SK-N-SH treated with all-trans-retinoic acid at 6 μM for 48 hours (cell line): ENCODE data around the gene CCDC107.

Experiments used
- ARNTL ChIP-seq: fragments of 450-650 bp; formaldehyde crosslinking; IDR thresholded peaks from 2 replicates; pipeline ENCODE4 v1.5.0; 2020; ENCODE audit warnings: low read depth, mild to moderate bottlenecking, moderate library complexity, borderline replicate concordance
- CREB5 ChIP-seq: fragments of 250-450 bp; sonication (Bioruptor Pico); IDR thresholded peaks from 2 replicates; pipeline ENCODE4 v1.5.1; 2020; ENCODE audit warnings: low read depth, mild to moderate bottlenecking, moderate library complexity
- CSRNP3 ChIP-seq: fragments of 250-450 bp; sonication (Bioruptor Pico); IDR thresholded peaks from 2 replicates; pipeline ENCODE4 v1.5.1; 2021; ENCODE audit warnings: mild to moderate bottlenecking, moderate library complexity
- POU6F1 ChIP-seq: fragments of 250-450 bp; sonication (Bioruptor Pico); IDR thresholded peaks from 2 replicates; pipeline ENCODE4 v1.8.0; 2021; ENCODE audit warnings: low read depth, mild to moderate bottlenecking, moderate library complexity, borderline replicate concordance
- PPARA ChIP-seq: fragments of 250-450 bp; sonication (Bioruptor Pico); IDR thresholded peaks from 2 replicates; pipeline ENCODE4 v1.5.0; 2020; ENCODE audit warnings: mild to moderate bottlenecking, borderline replicate concordance
- SNAI2 ChIP-seq: fragments of 250-450 bp; sonication (Bioruptor Pico); IDR thresholded peaks from 2 replicates; pipeline ENCODE4 v1.5.0; 2020; ENCODE audit warnings: mild to moderate bottlenecking, moderate library complexity
- TOX ChIP-seq: fragments of 250-450 bp; sonication (Bioruptor Pico); IDR thresholded peaks from 2 replicates; pipeline ENCODE4 v1.8.0; 2021; ENCODE audit warnings: mild to moderate bottlenecking, moderate library complexity, borderline replicate concordance
- TSHZ2 ChIP-seq: fragments of 250-450 bp; sonication (Bioruptor Pico); IDR thresholded peaks from 2 replicates; pipeline ENCODE4 v1.5.0; 2020; ENCODE audit warnings: mild to moderate bottlenecking, moderate library complexity
- TF ChIP-seq, protein P1 (sequence below): fragments of 250-450 bp; sonication (Bioruptor Pico); IDR thresholded peaks from 2 replicates; pipeline ENCODE4 v1.8.0; 2020; ENCODE audit warnings: mild to moderate bottlenecking, moderate library complexity, borderline replicate concordance

DNA sequence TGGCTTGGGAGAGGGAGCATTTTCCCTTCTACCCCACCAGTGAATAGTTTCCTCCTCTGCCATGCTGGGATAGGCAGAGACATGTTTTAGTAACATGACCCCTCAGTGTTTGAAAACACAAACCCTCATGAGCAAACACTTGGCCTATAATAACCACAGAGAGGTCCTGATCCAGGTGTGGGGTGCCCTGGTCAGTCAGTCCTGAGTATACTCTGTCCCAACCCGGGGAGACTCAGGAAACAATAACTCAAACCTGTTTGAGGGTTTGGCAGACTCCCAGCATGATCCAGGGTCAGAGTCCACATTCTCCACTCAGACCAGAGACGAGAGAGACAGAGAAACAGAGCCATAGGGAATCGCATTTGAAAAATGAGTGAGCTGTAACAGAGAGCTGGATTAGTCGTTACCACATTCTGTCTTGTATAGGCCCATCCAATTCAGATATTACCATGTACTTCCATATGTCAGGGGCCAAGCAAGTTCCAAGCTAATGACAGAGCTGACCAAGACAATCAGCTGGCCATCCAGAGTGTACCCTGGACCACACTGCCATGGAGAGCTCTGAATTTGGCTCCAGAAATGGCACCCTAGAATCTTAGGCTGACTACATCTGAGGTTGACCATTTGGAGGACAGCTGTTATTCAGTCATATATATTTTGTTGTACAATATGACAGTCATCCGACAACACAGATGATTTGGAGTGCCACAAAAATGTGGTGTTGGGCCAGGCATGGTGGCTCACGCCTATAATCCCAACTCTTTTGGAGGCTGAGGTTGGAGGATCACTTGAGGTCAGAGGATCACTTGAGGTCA, 11.4 kb downstream of the CCDC107 start:
- no peak for TF ChIP-seq TOX (CRISPR knock-in tag)
- TF ChIP-seq POU6F1 = no peak
- TF ChIP-seq, protein P1, sequence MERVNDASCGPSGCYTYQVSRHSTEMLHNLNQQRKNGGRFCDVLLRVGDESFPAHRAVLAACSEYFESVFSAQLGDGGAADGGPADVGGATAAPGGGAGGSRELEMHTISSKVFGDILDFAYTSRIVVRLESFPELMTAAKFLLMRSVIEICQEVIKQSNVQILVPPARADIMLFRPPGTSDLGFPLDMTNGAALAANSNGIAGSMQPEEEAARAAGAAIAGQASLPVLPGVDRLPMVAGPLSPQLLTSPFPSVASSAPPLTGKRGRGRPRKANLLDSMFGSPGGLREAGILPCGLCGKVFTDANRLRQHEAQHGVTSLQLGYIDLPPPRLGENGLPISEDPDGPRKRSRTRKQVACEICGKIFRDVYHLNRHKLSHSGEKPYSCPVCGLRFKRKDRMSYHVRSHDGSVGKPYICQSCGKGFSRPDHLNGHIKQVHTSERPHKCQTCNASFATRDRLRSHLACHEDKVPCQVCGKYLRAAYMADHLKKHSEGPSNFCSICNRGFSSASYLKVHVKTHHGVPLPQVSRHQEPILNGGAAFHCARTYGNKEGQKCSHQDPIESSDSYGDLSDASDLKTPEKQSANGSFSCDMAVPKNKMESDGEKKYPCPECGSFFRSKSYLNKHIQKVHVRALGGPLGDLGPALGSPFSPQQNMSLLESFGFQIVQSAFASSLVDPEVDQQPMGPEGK (CRISPR knock-in tag) = no peak
- no peak for TF ChIP-seq CSRNP3 (CRISPR knock-in tag)
- TF ChIP-seq ARNTL = no peak
- TF ChIP-seq TSHZ2 = no peak
- no peak for TF ChIP-seq PPARA (CRISPR knock-in tag)
- no peak for TF ChIP-seq SNAI2 (CRISPR knock-in tag)
- no peak for TF ChIP-seq CREB5 (CRISPR knock-in tag)
